Measurements from ENCODE around the gene TBCD.
"Not testable (repeated sequence)": the region's sequence is repeated elsewhere in the genome, so short reads cannot be mapped to it uniquely, and the experiment has no call there.

TBCD gene

DNA sequence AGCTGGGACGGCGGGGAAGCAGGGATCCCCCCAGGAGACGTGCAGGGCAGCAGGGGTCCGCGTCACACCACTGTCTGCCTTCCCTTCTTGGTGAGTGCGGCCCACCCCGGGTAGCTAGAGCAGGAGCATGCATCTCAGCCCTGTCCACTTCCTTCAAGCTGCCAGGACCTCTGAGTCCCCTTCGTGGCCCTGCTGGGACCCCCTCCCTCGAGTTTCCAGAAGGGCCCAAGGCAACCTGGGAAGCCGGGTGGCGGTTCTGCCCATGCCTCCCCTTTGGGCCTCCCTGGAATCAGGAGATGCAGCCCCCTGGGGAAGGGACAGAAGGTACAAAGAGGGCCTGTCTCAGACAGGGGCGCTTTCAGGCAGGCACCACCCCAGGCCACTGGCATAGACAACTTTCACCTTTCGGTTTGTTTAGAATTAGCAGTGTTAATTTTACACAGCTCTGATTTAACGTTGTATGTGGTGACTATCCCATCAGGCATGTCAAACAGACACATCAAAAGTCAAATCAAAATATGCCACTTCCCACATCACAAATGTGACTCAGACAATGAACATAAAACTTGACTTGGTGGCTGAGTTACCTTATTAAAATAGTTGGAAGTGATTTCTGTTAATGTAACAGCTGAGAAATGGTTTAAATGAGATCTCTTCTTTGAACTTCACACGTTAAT lies 233.0 kb downstream of the TBCD start:
- no peaks in the 10 kb centered on the region for H3K36me3 ChIP-seq (ENCODE audit: insufficient read depth, low read length)
- no peak for DNase-seq (ENCODE audit: low read depth, low spot score)
- TF ChIP-seq EZH2 (IDR thresholded peaks at IDR 0.05) (no peak), POLR2AphosphoS5 (IDR thresholded peaks at IDR 0.05; ENCODE audit: borderline replicate concordance, low read depth, low read length) (no peak), FOXP2 (optimal IDR thresholded peaks at IDR 0.05; ENCODE audit: control extremely low read depth, extremely low read length, insufficient read depth) (no peak)
- no peak overlapping the region for H3K27ac ChIP-seq
- H3K9ac ChIP-seq (ENCODE audit: insufficient read length) = no peak overlapping the region
- H3K4me3 ChIP-seq = no peak overlapping the region
- no peaks in the 10 kb centered on the region for H3K9me3 ChIP-seq (ENCODE audit: low read depth, low read length)

GRCh38 chr17:82985428-82985805 lies 233.6 kb downstream of the TBCD start:
- Histone ChIP-seq H3K36me3 (ENCODE audit: insufficient read depth, low read length) (no peaks in the 10 kb centered on the region), H3K4me3 (no peak overlapping the region), H3K9me3 (ENCODE audit: low read depth, low read length) (no peaks in the 10 kb centered on the region), H3K27ac (no peak overlapping the region), H3K9ac (ENCODE audit: insufficient read length) (no peak overlapping the region)
- no peak for TF ChIP-seq POLR2AphosphoS5 (IDR thresholded peaks at IDR 0.05; ENCODE audit: borderline replicate concordance, low read depth, low read length)
- DNase-seq (ENCODE audit: low read depth, low spot score) = no peak

- TF ChIP-seq FOXP2 (optimal IDR thresholded peaks at IDR 0.05; ENCODE audit: control extremely low read depth, extremely low read length, insufficient read depth) (no peak), POLR2AphosphoS5 (IDR thresholded peaks at IDR 0.05; ENCODE audit: borderline replicate concordance, low read depth, low read length) (no peak), EZH2 (IDR thresholded peaks at IDR 0.05) (no peak)
- H3K4me3 ChIP-seq = no peak overlapping the region
- H3K36me3 ChIP-seq (ENCODE audit: insufficient read depth, low read length) = no peaks in the 10 kb centered on the region
- no peak overlapping the region for H3K9ac ChIP-seq (ENCODE audit: insufficient read length)
- no peak overlapping the region for H3K27ac ChIP-seq
- DNase-seq (ENCODE audit: low read depth, low spot score) = no peak
- no peaks in the 10 kb centered on the region for H3K9me3 ChIP-seq (ENCODE audit: low read depth, low read length)
Observed at GRCh38 chr17:82985973-82986372, 234.1 kb downstream of the TBCD start.

GRCh38 chr17:82989051-82989450 lies 237.2 kb downstream of the TBCD start:
- H3K9ac ChIP-seq (ENCODE audit: insufficient read length); H3K27ac ChIP-seq; H3K4me3 ChIP-seq; H3K9me3 ChIP-seq (ENCODE audit: low read depth, low read length); DNase-seq (ENCODE audit: low read depth, low spot score); H3K36me3 ChIP-seq (ENCODE audit: insufficient read depth, low read length): not testable (repeated sequence)

- no peak for TF ChIP-seq EZH2 (IDR thresholded peaks at IDR 0.05)
- TF ChIP-seq POLR2AphosphoS5 (IDR thresholded peaks at IDR 0.05; ENCODE audit: borderline replicate concordance, low read depth, low read length) = no peak
- Histone ChIP-seq H3K4me3 (no peak overlapping the region), H3K9ac (ENCODE audit: insufficient read length) (no peak overlapping the region), H3K36me3 (ENCODE audit: insufficient read depth, low read length) (no peaks in the 10 kb centered on the region), H3K27ac (no peak overlapping the region), H3K9me3 (ENCODE audit: low read depth, low read length) (no peaks in the 10 kb centered on the region)
- no peak for DNase-seq (ENCODE audit: low read depth, low spot score)
Observed at GRCh38 chr17:82989881-82990280, 238.0 kb downstream of the TBCD start.

DNA sequence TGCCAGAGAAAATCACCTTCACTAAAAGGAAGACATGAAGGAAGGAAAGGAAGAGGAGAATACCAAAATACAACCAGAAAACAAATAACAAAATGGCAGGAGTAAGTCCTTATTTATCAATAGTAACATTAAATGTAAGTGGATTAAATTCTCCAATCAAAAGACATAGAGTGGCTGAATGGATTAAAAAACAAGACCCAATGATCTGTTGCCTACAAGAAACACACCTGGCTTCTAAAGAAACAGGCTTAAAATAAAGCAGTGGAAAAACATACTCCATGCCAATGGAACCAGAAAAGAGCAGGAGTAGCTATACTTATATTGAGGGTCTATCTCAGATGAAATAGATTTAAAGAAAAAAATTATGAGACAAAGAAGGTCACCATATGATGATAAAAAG lies 241.1 kb downstream of the TBCD start:
- H3K9me3 ChIP-seq (ENCODE audit: low read depth, low read length) = no peaks in the 10 kb centered on the region
- TF ChIP-seq POLR2AphosphoS5 (IDR thresholded peaks at IDR 0.05; ENCODE audit: borderline replicate concordance, low read depth, low read length) = no peak
- TF ChIP-seq EZH2 (IDR thresholded peaks at IDR 0.05) = no peak
- no peak for TF ChIP-seq FOXP2 (optimal IDR thresholded peaks at IDR 0.05; ENCODE audit: control extremely low read depth, extremely low read length, insufficient read depth)
- H3K9ac ChIP-seq (ENCODE audit: insufficient read length) = no peak overlapping the region
- H3K36me3 ChIP-seq (ENCODE audit: insufficient read depth, low read length) = no peaks in the 10 kb centered on the region
- DNase-seq (ENCODE audit: low read depth, low spot score) = no peak
- H3K27ac ChIP-seq = no peak overlapping the region
- no peak overlapping the region for H3K4me3 ChIP-seq
